Transverse colon (tissue), 4 donors: ENCODE data around the gene SLC5A5. TPM values are rescaled to one million over a fixed set of nuclear protein-coding genes. Genes with fewer than 3 reads are reported as not detected.

Source experiments
- DNase-seq: peaks from one replicate; pipeline ENCODE4 v3.0.0-alpha.2; 2019
- H3K27ac ChIP-seq, 4 donors: fragments of 200-600 bp; sonication (generic); 2 replicates each; pipeline ENCODE4 v1.5.1; 2016 to 2018; ENCODE audit warnings: inconsistent platforms in 4 of 4
- H3K27me3 ChIP-seq: fragments of 200-600 bp; sonication (generic); 2 replicates; pipeline ENCODE4 v1.5.1; 2017; ENCODE audit warnings: inconsistent platforms
- H3K36me3 ChIP-seq, 4 donors: fragments of 200-600 bp; sonication (generic); 2 replicates each; pipeline ENCODE4 v1.5.1; 2017 to 2019; ENCODE audit warnings: inconsistent platforms in 4 of 4
- H3K4me1 ChIP-seq, 4 donors: fragments of 200-600 bp; sonication (generic); 2 replicates each; pipeline ENCODE4 v1.5.1; 2017 to 2020; ENCODE audit warnings: inconsistent platforms in 4 of 4
- H3K4me3 ChIP-seq, 4 donors: fragments of 200-600 bp; sonication (generic); 1 replicate in 1 of 4; 2 replicates in 3 of 4; pipeline versions ENCODE4 v1.5.1 to v1.6.1; 2017 to 2019; ENCODE audit warnings: inconsistent platforms in 4 of 4
- H3K9me3 ChIP-seq, 2 donors: fragments of 200-600 bp; sonication (generic); 2 replicates each; pipeline ENCODE4 v1.5.1; 2017 to 2019; ENCODE audit warnings: inconsistent platforms in 2 of 2
- EP300 ChIP-seq: sonication (generic); formaldehyde crosslinking; IDR thresholded peaks from one replicate; pipeline ENCODE4 v1.6.1; 2017; ENCODE audit warnings: antibody characterized with exemption, low read depth
- POLR2A ChIP-seq: fragments of 450-650 bp; IDR thresholded peaks from one replicate; pipeline ENCODE4 v1.6.1; 2016; ENCODE audit warnings: antibody characterized with exemption, mild to moderate bottlenecking, moderate library complexity
- POLR2AphosphoS5 ChIP-seq, 3 donors: sonication (generic); formaldehyde crosslinking; IDR thresholded peaks; one replicate each; pipeline ENCODE4 v1.6.1; 2016; ENCODE audit warnings: antibody characterized with exemption in 3 of 3
- WGBS, 2 donors: methylation state at CpG; one replicate each; pipeline ENCODE4 v1.1.5; 2018; ENCODE audit warnings: low coverage in 1 of 2; 5-methylcytosine and 5-hydroxymethylcytosine counted together
- in situ Hi-C, 4 donors: fragments of 200-750 bp; cut with MboI; loops; one replicate each; pipeline versions ENCODE4 v1.15.0 to v1.15.1; 2017; ENCODE audit warnings: low sequenced_read_pairs in 3 of 4, low pct_ligation_motif_present in 1 of 4, low pct_unique_long_range_greater_than_20kb in 1 of 4
- intact Hi-C: fragments of 100-400 bp; cut with DNase I; formaldehyde crosslinking; loops from one replicate; pipeline ENCODE4 v1.15.1; 2023; ENCODE audit warnings: low total_unique reads
- total RNA-seq, 4 donors: library from RNA; depleted of rRNA; stranded (reverse); fragments of >200 nt; gene quantifications; one replicate each; pipeline ENCODE4 v1.1.0, GENCODE V29; 2016
- TF ChIP-seq, protein P1 (sequence below), 5 experiments: fragments of 200-600 bp in 3 of 5; fragments of 450-650 bp in 2 of 5; sonication (generic) in 3 of 5; IDR thresholded peaks; 1 replicate in 2 of 5; 2 replicates in 3 of 5; pipeline ENCODE4 v1.5.1; 2016 to 2017; ENCODE audit warnings: antibody characterized with exemption in 5 of 5, inconsistent platforms in 3 of 5, mild to moderate bottlenecking in 2 of 5, moderate library complexity in 1 of 5

The SLC5A5 gene
- total RNA-seq, 4 donors from 2014 or later = not detected

DNA sequence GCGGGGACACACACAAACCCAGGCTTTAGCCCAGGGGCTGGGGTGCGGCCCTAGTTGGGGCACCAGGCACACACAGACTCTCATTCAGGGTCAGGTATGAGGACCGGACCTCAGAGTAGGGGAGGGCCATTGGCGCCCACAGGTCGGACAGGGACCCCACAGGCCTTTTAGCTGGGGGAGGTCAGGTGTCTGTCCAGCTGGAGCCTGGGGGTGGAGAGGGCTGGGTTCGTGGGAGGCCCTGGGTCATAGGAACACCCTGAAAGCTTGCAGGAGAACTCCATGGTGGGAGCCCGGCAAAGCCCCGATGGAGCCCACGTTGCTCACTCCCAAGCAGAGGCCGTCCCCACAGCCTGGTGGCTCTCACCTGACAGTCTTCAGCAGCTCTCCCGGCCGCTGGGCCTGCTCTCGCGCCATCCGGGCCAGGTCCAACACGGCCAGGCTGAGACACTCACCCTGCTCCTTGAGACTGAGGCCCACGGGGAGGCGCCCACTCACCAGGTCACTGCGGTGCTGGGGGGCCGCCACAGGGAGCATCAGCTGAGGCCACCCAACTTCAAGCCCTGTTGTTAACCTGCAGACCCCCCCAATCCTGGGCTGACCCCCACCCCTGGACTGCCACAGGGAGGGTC is 29.0 kb upstream of the SLC5A5 start:
- peaks cover 0 to 26% (median 16%) of the 10 kb centered on the region in 4 donors for H3K4me1 ChIP-seq
- TF ChIP-seq POLR2A = no peak
- TF ChIP-seq, protein P1, sequence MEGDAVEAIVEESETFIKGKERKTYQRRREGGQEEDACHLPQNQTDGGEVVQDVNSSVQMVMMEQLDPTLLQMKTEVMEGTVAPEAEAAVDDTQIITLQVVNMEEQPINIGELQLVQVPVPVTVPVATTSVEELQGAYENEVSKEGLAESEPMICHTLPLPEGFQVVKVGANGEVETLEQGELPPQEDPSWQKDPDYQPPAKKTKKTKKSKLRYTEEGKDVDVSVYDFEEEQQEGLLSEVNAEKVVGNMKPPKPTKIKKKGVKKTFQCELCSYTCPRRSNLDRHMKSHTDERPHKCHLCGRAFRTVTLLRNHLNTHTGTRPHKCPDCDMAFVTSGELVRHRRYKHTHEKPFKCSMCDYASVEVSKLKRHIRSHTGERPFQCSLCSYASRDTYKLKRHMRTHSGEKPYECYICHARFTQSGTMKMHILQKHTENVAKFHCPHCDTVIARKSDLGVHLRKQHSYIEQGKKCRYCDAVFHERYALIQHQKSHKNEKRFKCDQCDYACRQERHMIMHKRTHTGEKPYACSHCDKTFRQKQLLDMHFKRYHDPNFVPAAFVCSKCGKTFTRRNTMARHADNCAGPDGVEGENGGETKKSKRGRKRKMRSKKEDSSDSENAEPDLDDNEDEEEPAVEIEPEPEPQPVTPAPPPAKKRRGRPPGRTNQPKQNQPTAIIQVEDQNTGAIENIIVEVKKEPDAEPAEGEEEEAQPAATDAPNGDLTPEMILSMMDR (IDR thresholded peaks at IDR 0.05) = no peak
- H3K9me3 ChIP-seq = no peaks in the 10 kb centered on the region
- WGBS, 2 donors = 97% methylated on average over 11 of the region's 20 CpGs; no CpG with 5 or more reads in 1 of the 2 donors
- H3K27me3 ChIP-seq = peaks cover 52% of the 10 kb centered on the region
- H3K27ac ChIP-seq = no peak overlapping the region
- intact Hi-C loops (no loop called here), in situ Hi-C loops (no loop called here)
- peak overlapping the region in 1 of 4 donors; percentile 20 for H3K4me3 ChIP-seq
- DNase-seq = no peak
- no peaks in the 10 kb centered on the region for H3K36me3 ChIP-seq

DNA sequence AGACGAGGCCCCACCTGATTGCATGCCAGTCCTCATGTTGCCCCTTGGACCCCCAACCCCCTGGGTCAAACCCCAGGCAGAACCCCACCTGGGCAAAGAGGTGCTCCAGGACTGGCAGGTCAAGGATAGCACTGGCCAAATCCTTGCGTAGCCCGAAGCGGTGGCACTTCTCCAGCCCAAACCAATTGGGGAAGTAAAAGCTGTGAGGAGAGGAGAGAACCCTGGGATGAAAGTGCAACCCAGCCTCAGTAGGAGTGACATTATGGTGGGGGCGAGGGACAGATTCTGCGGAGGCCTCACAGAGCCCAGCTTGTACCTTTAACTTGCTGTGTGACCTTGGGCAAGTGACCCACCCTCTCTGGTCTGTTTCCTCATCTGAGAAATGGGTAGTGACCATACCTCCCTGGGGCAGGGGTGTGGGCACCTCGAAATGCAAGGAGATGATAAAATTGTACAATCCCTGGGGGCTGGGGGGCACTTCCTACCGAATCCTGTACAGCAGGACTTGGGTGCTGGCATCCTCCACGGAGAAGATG is 28.4 kb upstream of the SLC5A5 start:
- no peaks in the 10 kb centered on the region for H3K9me3 ChIP-seq
- intact Hi-C loops (no loop called here), in situ Hi-C loops (no loop called here)
- no peak overlapping the region for H3K27ac ChIP-seq
- WGBS, 2 donors = 79 to 88% methylated on average over 2 to 8 of the region's 9 CpGs
- peaks cover 0 to 32% (median 18%) of the 10 kb centered on the region in 4 donors for H3K4me1 ChIP-seq
- peaks cover 53% of the 10 kb centered on the region for H3K27me3 ChIP-seq
- TF ChIP-seq POLR2A = no peak
- TF ChIP-seq, protein P1 (IDR thresholded peaks at IDR 0.05) = no peak
- TF ChIP-seq POLR2AphosphoS5 (IDR thresholded peaks at IDR 0.05) = no peak
- no peak for DNase-seq
- H3K36me3 ChIP-seq = no peaks in the 10 kb centered on the region
- no peak overlapping the region for H3K4me3 ChIP-seq

DNA sequence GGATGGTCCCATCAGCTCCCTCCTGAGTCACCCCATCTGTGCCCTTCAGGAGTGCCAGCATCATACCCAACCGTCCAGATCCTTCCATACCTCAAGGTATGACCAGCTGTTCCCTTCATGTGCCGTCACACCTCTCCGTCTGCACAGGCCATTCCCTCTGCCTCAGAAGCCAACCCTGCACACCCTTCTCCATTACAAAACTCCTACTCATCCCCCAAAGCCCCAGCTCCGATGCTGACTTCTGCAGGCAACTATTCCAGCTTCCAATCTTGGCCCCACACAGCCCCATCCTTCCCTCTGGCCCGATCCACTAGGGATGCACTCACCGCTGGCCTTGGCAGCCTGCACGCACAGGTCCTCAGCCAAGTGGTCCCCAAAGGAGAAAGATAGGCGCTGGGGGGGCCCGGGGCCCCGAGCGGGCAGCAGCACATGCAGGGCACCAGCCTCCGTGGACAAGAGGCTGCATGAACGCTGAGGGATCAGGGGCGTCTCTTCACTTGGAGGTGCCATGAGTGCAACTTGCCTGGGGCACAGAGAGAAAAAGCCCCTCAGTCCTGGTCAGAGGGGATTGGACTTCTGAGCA is 27.7 kb upstream of the SLC5A5 start:
- intact Hi-C loops (no loop called here), in situ Hi-C loops (no loop called here)
- H3K27ac ChIP-seq = no peak overlapping the region
- DNase-seq = no peak
- H3K27me3 ChIP-seq = peaks cover 53% of the 10 kb centered on the region
- H3K4me3 ChIP-seq = no peak overlapping the region
- no peaks in the 10 kb centered on the region for H3K9me3 ChIP-seq
- TF ChIP-seq POLR2A (no peak), EP300 (no peak), POLR2AphosphoS5 (IDR thresholded peaks at IDR 0.05) (no peak)
- TF ChIP-seq, protein P1 (IDR thresholded peaks at IDR 0.05) = no peak
- no peaks in the 10 kb centered on the region for H3K36me3 ChIP-seq
- peaks cover 0 to 38% (median 18%) of the 10 kb centered on the region in 4 donors for H3K4me1 ChIP-seq
- 70 to 86% methylated on average over 5 to 14 of the region's 14 CpGs for WGBS, 2 donors

DNA sequence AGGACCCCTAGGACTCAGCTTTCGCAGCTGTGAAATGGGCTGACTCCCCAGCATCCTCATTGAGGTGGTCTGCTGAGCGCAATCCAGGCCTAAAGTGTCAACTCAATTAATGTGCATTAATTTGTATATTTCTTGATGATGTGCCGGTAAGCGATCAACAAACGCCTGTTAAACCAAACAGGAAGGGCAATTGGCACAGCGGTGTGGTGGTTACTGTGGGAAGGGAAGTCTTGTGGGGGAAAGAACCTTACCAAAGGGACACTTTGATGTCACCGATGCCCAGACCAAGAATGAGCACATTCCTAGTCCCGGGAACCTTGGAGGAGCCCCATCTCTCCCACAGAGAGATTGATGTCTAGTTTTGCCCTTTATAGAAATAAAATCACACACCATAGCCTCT is 25.6 kb upstream of the SLC5A5 start:
- peaks cover 0 to 49% (median 18%) of the 10 kb centered on the region in 4 donors for H3K4me1 ChIP-seq
- no peaks in the 10 kb centered on the region for H3K36me3 ChIP-seq
- peak; percentile 23 for DNase-seq
- H3K27ac ChIP-seq = peak overlapping the region in 1 of 4 donors; percentile 83
- peaks cover 41% of the 10 kb centered on the region for H3K27me3 ChIP-seq
- intact Hi-C loops (no loop called here), in situ Hi-C loops (no loop called here)
- WGBS, 2 donors = 64 to 72% methylated on average over 3 to 8 of the region's 8 CpGs
- TF ChIP-seq EP300 = no peak
- no peak for TF ChIP-seq POLR2AphosphoS5 (IDR thresholded peaks at IDR 0.05)
- no peak for TF ChIP-seq POLR2A
- TF ChIP-seq, protein P1 (IDR thresholded peaks at IDR 0.05) = no peak
- H3K9me3 ChIP-seq = no peaks in the 10 kb centered on the region
- no peak overlapping the region for H3K4me3 ChIP-seq
